ENCODE data around the gene TRMT1.
A peak's percentile ranks its signal among the peaks of the same experiment; 100 is the strongest.

The TRMT1 gene

DNA sequence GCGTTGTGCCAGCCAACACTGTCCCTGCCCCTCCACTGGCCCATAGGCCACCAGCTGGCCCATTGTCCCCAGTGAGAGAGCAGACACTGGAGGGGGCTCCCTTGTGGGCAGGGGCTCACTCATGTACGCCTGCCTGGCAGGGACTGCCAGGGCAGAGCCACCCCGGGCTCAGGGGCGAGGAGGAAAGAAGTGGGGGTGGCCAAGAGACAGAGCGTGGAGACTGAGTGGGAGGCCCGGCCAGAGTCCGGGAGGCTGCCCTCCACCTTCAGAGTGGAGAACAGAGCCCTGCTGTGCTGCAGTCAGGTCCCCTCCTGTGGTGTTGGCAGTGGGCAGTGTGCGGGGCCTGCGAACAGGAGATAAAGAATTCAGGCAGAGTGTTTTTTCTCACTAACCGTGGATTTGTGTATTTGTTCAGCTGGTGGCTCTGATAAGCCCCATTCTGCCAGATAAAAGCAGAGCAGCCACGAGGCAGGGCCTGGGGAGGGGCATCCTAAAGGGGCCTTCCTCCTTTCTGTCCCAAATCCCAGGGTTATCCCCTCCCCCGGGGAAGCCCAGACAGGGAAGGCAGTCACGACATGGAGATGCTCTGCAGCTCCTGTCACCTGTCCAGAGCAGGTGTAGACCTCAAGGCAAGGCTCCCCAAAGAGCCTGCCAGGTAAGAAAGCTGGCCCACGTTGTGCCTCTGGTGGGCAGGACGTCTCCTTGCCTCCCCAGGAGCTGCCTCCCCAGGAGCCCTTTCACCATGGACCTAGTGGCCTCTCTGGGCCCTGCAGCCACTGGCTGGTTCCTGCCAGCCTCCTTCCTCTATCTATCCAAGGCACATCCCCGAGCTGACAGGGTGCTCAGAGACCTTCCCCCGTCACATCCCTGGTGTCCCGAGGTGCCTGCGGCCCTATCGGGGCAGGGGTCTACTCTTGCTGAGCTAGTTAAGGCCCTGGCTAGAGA, 46.9 kb downstream of the TRMT1 start:
- DNase-seq: no peak

GRCh38 chr19:13068085-13068846, 48.3 kb downstream of the TRMT1 start:
- no peak for DNase-seq

DNA sequence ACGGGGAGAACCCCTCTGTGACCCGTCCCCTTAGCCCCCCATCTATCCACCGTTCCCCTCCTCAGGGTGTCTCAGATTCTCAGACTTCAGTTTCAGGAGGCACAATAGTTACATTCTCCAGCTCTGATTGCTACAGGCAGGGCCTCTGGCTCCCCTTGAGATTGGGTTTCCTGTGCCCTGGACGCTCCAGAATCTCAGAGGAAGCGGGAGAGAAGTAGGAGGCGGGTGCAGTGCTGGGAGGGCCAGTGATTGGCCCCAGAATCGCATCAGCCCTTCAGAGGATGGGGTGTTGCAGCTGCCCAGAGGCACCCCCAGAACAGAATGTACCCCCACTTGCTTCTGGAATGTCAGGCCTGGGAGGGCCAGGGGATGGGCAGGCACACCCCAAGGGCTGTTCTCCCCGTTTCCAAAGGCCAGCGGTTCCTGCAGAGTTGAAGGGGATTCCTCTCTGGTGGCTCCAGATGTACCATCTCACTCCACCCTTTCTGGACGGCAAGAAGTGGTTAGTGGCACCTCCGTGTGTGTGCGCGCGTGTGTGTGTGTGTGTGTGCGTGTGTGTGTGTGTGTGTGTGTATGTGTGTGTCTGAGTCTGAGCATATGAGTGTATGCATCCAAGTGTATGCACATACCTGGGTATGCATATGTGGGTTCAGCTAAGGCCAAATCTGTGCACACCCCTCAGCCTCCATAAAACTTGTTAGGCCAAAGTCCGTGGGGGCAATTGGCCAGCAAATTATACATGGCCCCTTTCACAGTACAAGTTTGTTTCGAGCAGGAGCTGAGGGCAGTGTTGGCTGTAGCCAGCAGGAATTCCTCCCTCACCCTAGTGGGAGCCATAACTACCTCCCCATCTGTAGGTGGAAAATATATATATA, 49.4 kb downstream of the TRMT1 start:
- no peak for DNase-seq

DNA sequence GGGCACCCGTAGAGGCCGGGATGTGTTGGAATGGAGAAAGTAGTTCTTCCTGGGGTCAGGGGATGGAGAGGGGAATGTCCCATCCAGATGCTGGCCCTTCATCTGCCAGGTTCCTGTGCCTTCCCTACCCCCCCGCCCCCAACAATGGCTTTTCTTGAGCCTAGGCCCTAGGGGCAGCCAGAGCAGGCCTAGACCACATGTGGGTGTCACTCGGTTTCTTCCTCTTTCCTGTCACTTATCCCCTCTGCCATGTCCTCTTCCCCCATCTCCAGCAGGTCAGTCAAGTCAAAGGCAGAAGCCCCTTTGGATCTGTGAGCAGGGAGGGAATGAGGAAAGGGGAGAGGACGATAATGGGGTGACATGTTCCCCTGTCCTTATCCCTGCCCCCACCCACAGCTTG, 50.3 kb downstream of the TRMT1 start:
- no peak for DNase-seq

- no peak for DNase-seq
Observed at GRCh38 chr19:13064092-13064489, 52.4 kb downstream of the TRMT1 start.

GRCh38 chr19:13063461-13064091, 53.0 kb downstream of the TRMT1 start:
- no peak for DNase-seq

DNA sequence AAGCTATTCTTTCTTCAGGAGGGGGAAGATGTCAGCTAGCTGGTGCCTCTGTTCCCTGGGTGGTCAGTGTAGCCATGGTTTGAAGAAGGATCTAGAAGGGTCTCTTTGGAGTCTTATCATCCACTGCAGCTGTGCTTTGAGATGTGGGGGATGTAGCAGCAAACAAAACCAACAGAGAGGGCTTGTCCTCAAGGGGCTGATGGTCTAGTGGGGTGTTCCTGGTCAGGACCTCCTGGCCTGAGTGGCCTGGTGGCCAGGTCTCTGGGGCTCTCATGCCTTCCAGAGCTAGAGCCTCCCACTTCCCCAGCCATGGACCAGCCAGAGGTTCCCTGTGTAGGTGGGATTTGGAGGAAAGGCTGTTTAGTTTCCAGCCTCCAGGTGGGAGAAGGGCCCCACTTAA, 54.2 kb downstream of the TRMT1 start:
- DNase-seq: no peak

- peak; percentile 75 for DNase-seq
Observed at GRCh38 chr19:13060964-13061927, 55.3 kb downstream of the TRMT1 start.

DNA sequence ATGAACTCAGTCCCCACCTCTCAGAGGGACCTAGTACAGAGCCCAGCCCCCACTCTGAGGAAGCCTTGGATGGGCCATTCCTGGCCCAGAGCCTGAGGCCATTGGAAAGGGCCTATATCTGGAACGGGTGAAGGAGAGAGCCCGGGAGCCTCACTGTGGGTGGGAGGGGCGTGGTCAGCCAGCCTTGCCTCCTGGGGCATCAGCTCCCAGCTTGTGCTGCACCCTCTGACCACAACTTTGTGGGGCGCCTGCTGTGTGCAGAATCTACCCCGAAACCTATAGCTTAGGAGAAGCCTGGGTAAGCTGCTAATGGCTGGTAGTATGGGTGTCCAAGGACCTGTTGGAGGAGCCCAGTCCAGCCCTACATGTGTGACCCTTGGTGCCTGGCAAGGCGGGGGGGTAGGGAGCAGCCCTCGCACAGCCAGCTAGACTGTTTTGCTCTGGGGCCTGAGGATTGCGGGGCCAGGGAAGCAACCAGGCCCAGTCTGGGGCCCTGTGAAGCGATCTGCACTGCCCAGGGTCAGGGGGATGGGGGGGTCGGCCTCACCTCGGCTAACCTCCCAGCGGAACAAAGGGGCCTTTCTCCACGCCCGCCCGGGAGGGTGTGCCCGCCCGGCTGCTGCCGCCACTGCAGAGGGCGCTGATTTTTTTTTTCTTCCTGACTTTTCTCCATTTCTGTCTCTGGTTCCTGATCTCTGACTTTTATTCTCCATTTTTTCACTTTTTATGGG, 56.1 kb downstream of the TRMT1 start:
- DNase-seq: no peak

- no peak for DNase-seq
Observed at GRCh38 chr19:13058951-13059660, 57.4 kb downstream of the TRMT1 start.

DNA sequence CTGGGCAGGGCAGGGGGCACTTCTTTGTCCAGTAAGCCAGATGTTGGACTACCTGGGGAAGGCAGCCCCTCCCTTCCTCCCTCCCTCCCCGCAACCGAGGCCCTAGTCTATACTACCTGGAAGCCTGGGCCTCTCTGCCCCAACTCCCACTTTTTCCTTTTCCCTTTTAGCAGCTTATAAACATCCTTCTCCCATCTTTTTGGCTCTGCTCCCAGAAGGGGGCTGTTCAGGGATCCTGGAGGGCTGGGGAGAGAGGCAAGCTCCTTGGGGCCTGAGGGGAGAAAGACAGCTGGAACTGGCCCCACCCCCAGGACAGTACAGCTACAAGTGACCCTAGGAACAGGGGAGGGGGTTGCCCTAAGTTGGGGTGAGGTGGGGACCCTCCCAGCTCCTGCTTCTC, 58.8 kb downstream of the TRMT1 start:
- DNase-seq: no peak

DNA sequence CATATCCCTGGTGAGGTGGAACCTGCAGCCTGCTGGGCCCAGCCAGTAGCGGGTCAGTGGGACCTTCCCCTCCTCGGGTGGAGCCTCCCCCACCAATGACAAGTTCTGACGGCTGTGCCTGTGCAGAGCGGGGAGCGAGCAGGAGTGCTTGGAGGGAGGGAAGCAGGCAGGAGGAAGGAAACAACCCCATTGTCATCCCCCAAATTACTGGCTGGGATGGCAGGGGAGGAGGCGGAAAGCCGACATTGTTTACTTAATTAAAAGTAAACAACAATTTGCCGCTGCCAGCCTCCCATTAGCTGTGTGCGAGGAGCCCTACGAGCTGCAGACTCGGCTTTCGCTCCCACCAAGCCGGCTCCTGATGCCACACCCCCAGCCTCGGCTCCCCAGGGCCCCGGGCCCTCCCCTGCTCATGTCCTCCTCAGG, 59.4 kb downstream of the TRMT1 start:
- no peak for DNase-seq

DNA sequence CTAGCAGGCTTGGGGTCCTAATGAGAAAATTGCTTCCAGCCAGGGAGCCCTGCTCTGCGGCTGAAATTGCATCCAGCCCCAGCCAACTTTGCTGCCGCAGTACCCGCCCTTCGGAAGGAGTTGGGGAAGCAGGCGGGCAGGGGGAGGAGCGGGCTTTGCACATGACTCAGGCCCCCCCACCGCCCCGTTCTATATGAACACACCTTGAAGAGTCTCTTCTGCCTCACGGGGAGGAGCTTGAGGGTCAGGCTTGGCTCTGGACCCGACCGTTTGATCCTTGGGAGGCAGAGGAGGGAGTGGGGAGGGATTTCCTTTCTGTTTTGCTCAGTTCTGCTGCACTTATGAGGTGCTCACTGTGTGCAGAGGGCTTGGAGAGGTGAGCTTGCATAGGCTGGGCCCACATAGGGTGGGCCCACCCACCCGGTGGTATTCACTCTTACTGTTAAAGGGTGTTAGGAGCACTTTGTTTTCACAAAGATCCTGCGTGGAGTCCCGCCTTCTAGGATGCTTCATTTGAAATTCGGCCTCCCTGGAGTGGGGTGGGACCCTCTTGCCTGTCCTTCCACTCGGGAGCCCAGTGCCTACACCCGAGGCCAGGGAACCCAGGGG, 60.4 kb downstream of the TRMT1 start:
- DNase-seq: no peak

DNA sequence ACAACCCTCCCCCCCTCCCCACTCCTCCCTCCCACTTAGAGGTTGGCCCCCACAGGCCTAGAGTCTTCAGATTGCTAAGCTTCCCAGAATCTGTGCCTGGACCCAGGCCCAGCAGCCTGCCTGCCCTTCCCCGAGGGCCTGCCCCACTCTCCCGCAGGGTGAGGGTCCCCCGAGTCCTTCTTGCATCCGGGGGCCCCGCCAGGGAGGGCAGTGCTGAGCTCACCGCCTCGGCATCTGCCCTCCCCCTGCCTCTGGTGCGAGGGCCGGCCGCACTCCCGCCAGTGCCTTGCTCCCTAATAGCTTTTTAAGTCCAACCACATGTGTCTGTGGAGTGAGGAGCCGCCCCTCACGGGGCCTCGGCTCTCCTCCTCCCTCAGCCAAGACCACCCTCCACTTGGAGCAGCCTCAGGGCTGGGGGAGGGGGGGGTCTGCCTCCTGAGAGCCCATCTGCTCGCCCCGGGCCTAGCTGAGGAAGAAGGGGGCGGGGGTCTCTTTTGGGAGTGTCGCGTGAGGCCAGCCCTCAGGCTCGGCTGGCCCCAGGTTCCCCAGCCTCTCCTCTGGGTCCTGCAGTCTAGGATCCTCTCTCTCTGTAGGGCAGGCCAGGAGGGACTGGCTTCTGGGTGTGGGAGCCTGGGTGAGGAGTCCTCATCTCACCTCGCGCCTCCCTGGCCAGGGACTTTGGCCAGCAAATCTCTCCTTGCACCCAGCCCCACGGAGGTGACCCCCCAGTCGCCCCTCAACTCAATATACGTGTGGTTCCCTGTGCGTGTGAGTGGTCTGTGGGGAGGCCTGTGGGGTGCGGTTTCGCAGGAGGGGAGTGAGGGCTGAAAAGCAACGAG, 61.1 kb downstream of the TRMT1 start:
- DNase-seq: no peak
